ENCODE measurements around the gene PNRC1. TPM values are rescaled to one million over a fixed set of nuclear protein-coding genes. Genes with fewer than 3 reads are reported as not detected.

The PNRC1 gene
- total RNA-seq, 4 donors from 2014 or later: 285 to 486 (median 315) TPM

DNA sequence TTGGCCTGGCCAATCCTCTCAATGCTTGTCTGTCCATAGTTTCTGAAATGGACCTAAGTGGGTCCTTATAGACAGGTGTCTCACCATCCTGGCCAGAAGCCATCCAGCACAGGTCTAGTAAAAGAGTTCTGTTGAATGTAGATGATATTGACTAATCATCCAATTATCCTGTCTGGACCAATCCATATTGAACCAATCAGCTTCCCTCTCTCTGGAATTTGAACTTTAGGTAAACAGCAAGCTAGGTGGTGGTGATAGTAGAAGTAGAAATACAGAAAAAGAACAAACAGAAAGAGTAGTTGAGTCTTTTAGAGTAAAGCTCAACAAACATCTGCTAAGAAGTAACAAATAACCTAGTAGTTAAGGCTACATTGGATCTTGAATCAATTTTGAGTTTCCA is 9.5 kb upstream of the PNRC1 start:
- no peak for DNase-seq (ENCODE audit: extremely low spot score)
- H3K36me3 ChIP-seq: no peaks in the 10 kb centered on the region
- intact Hi-C loops (cut with DNase I): no loop called here
- H3K9me3 ChIP-seq: no peaks in the 10 kb centered on the region
- no peaks in the 10 kb centered on the region for H3K27me3 ChIP-seq
- TF ChIP-seq CTCF (IDR thresholded peaks at IDR 0.05) (no peak), POLR2A (IDR thresholded peaks at IDR 0.05; ENCODE audit: low read depth) (no peak), POLR2AphosphoS5 (IDR thresholded peaks at IDR 0.05) (no peak), EP300 (IDR thresholded peaks at IDR 0.05) (no peak)
- H3K4me3 ChIP-seq: no peak overlapping the region
- peaks cover 0 to 22% (median 18%) of the 10 kb centered on the region in 4 donors for H3K4me1 ChIP-seq
- no peak overlapping the region for H3K27ac ChIP-seq (replicated peaks in 1 of 4)

- intact Hi-C loops (cut with DNase I): no loop called here
- no peak for TF ChIP-seq EP300 (IDR thresholded peaks at IDR 0.05)
- TF ChIP-seq POLR2A (IDR thresholded peaks at IDR 0.05; ENCODE audit: low read depth): no peak
- no peak for TF ChIP-seq CTCF (IDR thresholded peaks at IDR 0.05)
- TF ChIP-seq POLR2AphosphoS5 (IDR thresholded peaks at IDR 0.05): no peak
- Histone ChIP-seq H3K4me3 (peak overlapping the region in 1 of 4 donors; percentile 2), H3K4me1 (peaks cover 0 to 22% (median 18%) of the 10 kb centered on the region in 4 donors), H3K27me3 (no peaks in the 10 kb centered on the region), H3K27ac (replicated peaks in 1 of 4) (peak overlapping the region; percentile 52 to 78 (median 64)), H3K9me3 (no peaks in the 10 kb centered on the region), H3K36me3 (no peaks in the 10 kb centered on the region)
- 21% methylated on average over 4 of the region's 4 CpGs for WGBS
- DNase-seq (ENCODE audit: extremely low spot score): no peak
Measured at GRCh38 chr6:89073014-89073620, 7.4 kb upstream of the PNRC1 start.

- 88% methylated on average over 2 of the region's 2 CpGs for WGBS
- no peak for TF ChIP-seq POLR2AphosphoS5 (IDR thresholded peaks at IDR 0.05)
- no peak for TF ChIP-seq POLR2A (IDR thresholded peaks at IDR 0.05; ENCODE audit: low read depth)
- TF ChIP-seq CTCF (IDR thresholded peaks at IDR 0.05): no peak
- no peak for TF ChIP-seq EP300 (IDR thresholded peaks at IDR 0.05)
- intact Hi-C loops (cut with DNase I): no loop called here
- no peak for DNase-seq (ENCODE audit: extremely low spot score)
- no peaks in the 10 kb centered on the region for H3K27me3 ChIP-seq
- no peaks in the 10 kb centered on the region for H3K9me3 ChIP-seq
- H3K36me3 ChIP-seq: no peaks in the 10 kb centered on the region
- no peak overlapping the region for H3K4me3 ChIP-seq
- peak overlapping the region in 3 of 4 donors; percentile 56 to 78 (median 73) for H3K27ac ChIP-seq (replicated peaks in 1 of 4)
- peaks cover 0 to 28% (median 24%) of the 10 kb centered on the region in 4 donors for H3K4me1 ChIP-seq
Measured at GRCh38 chr6:89073840-89074239, 6.7 kb upstream of the PNRC1 start.

DNA sequence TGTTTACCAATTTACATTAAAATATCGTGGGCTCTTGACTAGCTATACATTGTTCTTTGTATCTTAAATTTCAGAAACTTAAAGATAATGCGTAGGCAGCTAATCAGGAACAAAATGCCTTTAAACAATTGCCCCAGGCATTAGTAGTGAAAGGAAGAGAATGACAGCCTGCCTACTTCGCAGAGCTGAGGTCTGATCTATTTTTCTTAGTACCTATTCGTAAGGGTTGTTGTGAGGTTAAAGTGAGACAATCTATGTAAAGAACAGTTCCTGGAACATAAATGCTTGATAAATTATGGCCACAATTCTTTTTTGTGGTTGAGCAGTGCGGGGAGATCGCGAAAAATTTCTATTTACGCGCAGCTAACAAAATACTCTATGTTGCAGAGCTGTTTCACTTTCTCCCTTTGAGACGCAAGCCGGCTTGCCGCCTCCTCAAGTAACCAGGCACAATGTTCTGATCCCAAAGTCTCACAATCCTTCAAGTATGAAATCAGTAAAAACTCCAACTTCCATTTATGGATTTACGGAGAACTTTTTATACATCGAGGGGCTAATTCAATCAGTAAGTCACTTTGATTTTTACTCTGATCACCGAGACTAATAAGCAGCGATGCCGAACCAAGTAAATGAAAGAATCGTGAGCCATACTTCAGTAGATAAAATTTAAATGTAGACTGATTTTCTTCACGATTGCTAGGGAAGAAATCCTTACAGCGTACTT is 878 bp upstream of the PNRC1 start:
- peak overlapping the region; percentile 100 for H3K27ac ChIP-seq (replicated peaks in 1 of 4)
- peak; percentile 93 for DNase-seq (ENCODE audit: extremely low spot score)
- H3K9me3 ChIP-seq: no peaks in the 10 kb centered on the region
- H3K4me1 ChIP-seq: peaks cover 14 to 31% (median 30%) of the 10 kb centered on the region in 4 donors
- peaks cover 8 to 18% (median 13%) of the 10 kb centered on the region in 4 donors for H3K36me3 ChIP-seq
- H3K27me3 ChIP-seq: no peaks in the 10 kb centered on the region
- under 1% methylated on average over 20 of the region's 20 CpGs for WGBS
- peak overlapping the region; percentile 91 to 100 (median 96) for H3K4me3 ChIP-seq
- intact Hi-C loops (cut with DNase I): loop anchor here (2.0 to 5.0 kb wide), 3 partner anchors 45 to 67 kb away; partner anchors contain the start of gene PM20D2
- TF ChIP-seq EP300 (IDR thresholded peaks at IDR 0.05) (no peak), POLR2A (IDR thresholded peaks at IDR 0.05; ENCODE audit: low read depth) (peak; percentile 9), POLR2AphosphoS5 (IDR thresholded peaks at IDR 0.05) (peak; percentile 41 to 58)

DNA sequence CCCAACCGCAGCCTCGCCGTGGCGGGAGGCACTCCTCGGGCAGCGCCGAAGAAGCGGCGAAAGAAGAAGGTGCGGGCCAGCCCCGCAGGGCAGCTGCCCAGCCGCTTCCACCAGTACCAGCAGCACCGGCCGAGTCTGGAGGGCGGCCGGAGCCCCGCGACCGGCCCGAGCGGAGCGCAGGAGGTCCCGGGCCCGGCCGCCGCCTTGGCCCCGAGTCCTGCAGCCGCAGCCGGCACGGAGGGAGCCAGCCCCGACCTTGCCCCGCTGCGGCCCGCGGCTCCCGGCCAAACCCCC is 525 bp downstream of the PNRC1 start:
- Histone ChIP-seq H3K27me3 (no peaks in the 10 kb centered on the region), H3K27ac (replicated peaks in 1 of 4) (peak overlapping the region; percentile 100), H3K4me1 (peaks cover 24 to 45% (median 44%) of the 10 kb centered on the region in 4 donors), H3K9me3 (no peaks in the 10 kb centered on the region), H3K36me3 (peaks cover 22 to 32% (median 26%) of the 10 kb centered on the region in 4 donors), H3K4me3 (peak overlapping the region; percentile 91 to 100 (median 96))
- no CpG with 5 or more reads among the region's 36 CpGs for WGBS
- intact Hi-C loops (cut with DNase I): loop anchor here (2.0 to 5.0 kb wide), 3 partner anchors 46 to 66 kb away; partner anchors contain the start of gene PM20D2
- DNase-seq (ENCODE audit: extremely low spot score): no peak
- no peak for TF ChIP-seq EP300 (IDR thresholded peaks at IDR 0.05)
- no peak for TF ChIP-seq CTCF (IDR thresholded peaks at IDR 0.05)
- TF ChIP-seq POLR2AphosphoS5 (IDR thresholded peaks at IDR 0.05): no peak
- TF ChIP-seq POLR2A (IDR thresholded peaks at IDR 0.05; ENCODE audit: low read depth): no peak
